ENCODE measurements around the gene MAP4K4.

Gene MAP4K4

DNA sequence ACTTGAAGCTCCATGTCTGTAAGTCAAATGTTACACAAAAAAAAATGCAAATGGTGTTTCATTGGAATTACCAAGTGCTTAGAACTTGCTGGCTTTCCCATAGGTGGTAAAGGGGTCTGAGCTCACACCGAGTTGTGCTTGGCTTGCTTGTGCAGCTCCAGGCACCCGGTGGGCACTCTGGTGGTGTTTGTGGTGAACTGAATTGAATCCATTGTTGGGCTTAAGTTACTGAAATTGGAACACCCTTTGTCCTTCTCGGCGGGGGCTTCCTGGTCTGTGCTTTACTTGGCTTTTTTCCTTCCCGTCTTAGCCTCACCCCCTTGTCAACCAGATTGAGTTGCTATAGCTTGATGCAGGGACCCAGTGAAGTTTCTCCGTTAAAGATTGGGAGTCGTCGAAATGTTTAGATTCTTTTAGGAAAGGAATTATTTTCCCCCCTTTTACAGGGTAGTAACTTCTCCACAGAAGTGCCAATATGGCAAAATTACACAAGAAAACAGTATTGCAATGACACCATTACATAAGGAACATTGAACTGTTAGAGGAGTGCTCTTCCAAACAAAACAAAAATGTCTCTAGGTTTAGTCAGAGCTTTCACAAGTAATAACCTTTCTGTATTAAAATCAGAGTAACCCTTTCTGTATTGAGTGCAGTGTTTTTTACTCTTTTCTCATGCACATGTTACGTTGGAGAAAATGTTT is 196.3 kb downstream of the MAP4K4 start:
- TF ChIP-seq, protein P1, sequence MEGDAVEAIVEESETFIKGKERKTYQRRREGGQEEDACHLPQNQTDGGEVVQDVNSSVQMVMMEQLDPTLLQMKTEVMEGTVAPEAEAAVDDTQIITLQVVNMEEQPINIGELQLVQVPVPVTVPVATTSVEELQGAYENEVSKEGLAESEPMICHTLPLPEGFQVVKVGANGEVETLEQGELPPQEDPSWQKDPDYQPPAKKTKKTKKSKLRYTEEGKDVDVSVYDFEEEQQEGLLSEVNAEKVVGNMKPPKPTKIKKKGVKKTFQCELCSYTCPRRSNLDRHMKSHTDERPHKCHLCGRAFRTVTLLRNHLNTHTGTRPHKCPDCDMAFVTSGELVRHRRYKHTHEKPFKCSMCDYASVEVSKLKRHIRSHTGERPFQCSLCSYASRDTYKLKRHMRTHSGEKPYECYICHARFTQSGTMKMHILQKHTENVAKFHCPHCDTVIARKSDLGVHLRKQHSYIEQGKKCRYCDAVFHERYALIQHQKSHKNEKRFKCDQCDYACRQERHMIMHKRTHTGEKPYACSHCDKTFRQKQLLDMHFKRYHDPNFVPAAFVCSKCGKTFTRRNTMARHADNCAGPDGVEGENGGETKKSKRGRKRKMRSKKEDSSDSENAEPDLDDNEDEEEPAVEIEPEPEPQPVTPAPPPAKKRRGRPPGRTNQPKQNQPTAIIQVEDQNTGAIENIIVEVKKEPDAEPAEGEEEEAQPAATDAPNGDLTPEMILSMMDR (IDR thresholded peaks at IDR 0.05; ENCODE audit: low read depth, low read length) = no peak
- no peak for DNase-seq (ENCODE audit: extremely low read depth, low read depth)

- no peak for DNase-seq (ENCODE audit: extremely low read depth, low read depth)
- TF ChIP-seq, protein P1 (IDR thresholded peaks at IDR 0.05; ENCODE audit: low read depth, low read length) = no peak
These were observed 197.5 kb downstream of the MAP4K4 start for GRCh38 chr2:101895039-101895438.

GRCh38 chr2:101895819-101896322 is 198.4 kb downstream of the MAP4K4 start:
- DNase-seq (ENCODE audit: extremely low read depth, low read depth) = no peak
- TF ChIP-seq, protein P1 (IDR thresholded peaks at IDR 0.05; ENCODE audit: low read depth, low read length) = no peak

DNA sequence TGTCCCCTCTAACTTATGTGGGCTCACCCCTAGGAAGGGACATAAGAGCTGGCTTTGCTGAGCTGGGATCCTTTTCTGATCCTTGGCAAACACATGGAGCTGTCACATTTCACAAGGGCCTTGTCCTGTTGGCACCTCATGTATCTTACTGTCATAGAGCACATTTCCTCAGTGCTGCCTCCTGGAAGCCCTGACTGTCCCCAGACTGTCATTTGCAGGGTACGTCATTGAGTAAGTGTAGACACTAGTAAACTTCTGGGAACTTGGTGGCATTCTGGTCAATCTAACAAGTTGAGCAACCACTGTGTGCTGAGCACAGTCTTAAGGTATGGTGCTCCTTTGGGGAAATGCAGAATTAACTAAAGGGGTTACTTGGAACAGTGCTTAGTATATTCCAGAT is 199.8 kb downstream of the MAP4K4 start:
- DNase-seq (ENCODE audit: extremely low read depth, low read depth) = no peak
- TF ChIP-seq, protein P1 (IDR thresholded peaks at IDR 0.05; ENCODE audit: low read depth, low read length) = no peak

DNA sequence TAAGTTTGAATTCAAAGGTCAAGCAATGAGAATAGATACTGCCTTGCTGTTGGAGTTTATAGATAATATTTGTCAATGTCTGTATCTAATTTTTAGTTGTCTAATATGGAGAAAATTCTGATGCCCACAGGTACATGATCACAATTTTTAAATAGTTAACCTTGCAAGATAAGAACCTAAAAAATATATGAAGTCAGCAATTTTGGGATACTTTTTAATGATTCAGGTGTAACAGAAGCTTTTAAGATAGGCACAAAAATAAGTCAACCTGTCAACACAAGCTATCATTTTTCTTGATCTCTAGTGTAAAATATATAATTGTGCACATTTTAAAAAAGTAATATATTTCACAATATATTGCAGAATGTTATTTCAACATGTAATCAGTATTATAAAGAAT is 201.8 kb downstream of the MAP4K4 start:
- no peak for DNase-seq (ENCODE audit: extremely low read depth, low read depth)
- TF ChIP-seq, protein P1 (IDR thresholded peaks at IDR 0.05; ENCODE audit: low read depth, low read length) = no peak

GRCh38 chr2:101899871-101900270 is 202.4 kb downstream of the MAP4K4 start:
- DNase-seq (ENCODE audit: extremely low read depth, low read depth) = no peak
- TF ChIP-seq, protein P1 (IDR thresholded peaks at IDR 0.05; ENCODE audit: low read depth, low read length) = no peak

- no peak for DNase-seq (ENCODE audit: extremely low read depth, low read depth)
- TF ChIP-seq, protein P1 (IDR thresholded peaks at IDR 0.05; ENCODE audit: low read depth, low read length) = no peak
These were observed 202.9 kb downstream of the MAP4K4 start for GRCh38 chr2:101900375-101900774.

All from AG09319 (cell line).